ENCODE results near the gene DRG1. TPM values are rescaled to one million over a fixed set of nuclear protein-coding genes. Genes with fewer than 3 reads are reported as not detected.
"Not testable (repeated sequence)": the region's sequence is repeated elsewhere in the genome, so short reads cannot be mapped to it uniquely, and the experiment has no call there.

DRG1 gene
- total RNA-seq, 1 experiment from 2014 or later: 75.2 TPM

- Mint-ChIP-seq H3K27me3 (ENCODE audit: unreplicated experiment) (no peaks in the 10 kb centered on the region), H3K4me3 (ENCODE audit: low read depth, unreplicated experiment) (no peak overlapping the region), H3K4me1 (ENCODE audit: low read depth, unreplicated experiment) (no peaks in the 10 kb centered on the region), H3K36me3 (ENCODE audit: insufficient read depth, unreplicated experiment) (peaks cover 47% of the 10 kb centered on the region), H3K9me3 (ENCODE audit: low read depth, unreplicated experiment) (no peaks in the 10 kb centered on the region), H3K27ac (ENCODE audit: unreplicated experiment) (no peak overlapping the region)
- intact Hi-C loops (cut with micrococcal nuclease; ENCODE audit: unreplicated experiment): no loop called here
- CTCF ChIA-PET: interaction anchor here (0.6 kb wide), 1 partner anchor 70 kb away, joined by 3 read pairs; no protein-coding TSS in a partner anchor
- DNase-seq: no peak
- no TSS peak for BruUV-seq (replicated peaks)
- no peak for TF ChIP-seq CTCF (IDR thresholded peaks at IDR 0.05; ENCODE audit: unreplicated experiment)
Measured at GRCh38 chr22:31475800-31476199, 76.4 kb downstream of the DRG1 start.

- no TSS peak for BruUV-seq (replicated peaks)
- Mint-ChIP-seq H3K27me3 (ENCODE audit: unreplicated experiment) (no peaks in the 10 kb centered on the region), H3K36me3 (ENCODE audit: insufficient read depth, unreplicated experiment) (peaks cover 51% of the 10 kb centered on the region), H3K9me3 (ENCODE audit: low read depth, unreplicated experiment) (no peaks in the 10 kb centered on the region), H3K4me3 (ENCODE audit: low read depth, unreplicated experiment) (no peak overlapping the region), H3K4me1 (ENCODE audit: low read depth, unreplicated experiment) (no peaks in the 10 kb centered on the region), H3K27ac (ENCODE audit: unreplicated experiment) (no peak overlapping the region)
- no peak for TF ChIP-seq CTCF (IDR thresholded peaks at IDR 0.05; ENCODE audit: unreplicated experiment)
- DNase-seq: no peak
- CTCF ChIA-PET: interaction anchor here (0.6 kb wide), 1 partner anchor 10 kb away, joined by 4 read pairs; no protein-coding TSS in a partner anchor
- intact Hi-C loops (cut with micrococcal nuclease; ENCODE audit: unreplicated experiment): no loop called here
Measured at GRCh38 chr22:31477329-31477728, 77.9 kb downstream of the DRG1 start.

GRCh38 chr22:31481129-31481528 is 81.7 kb downstream of the DRG1 start:
- H3K9me3 Mint-ChIP-seq (ENCODE audit: low read depth, unreplicated experiment): no peaks in the 10 kb centered on the region
- no peak overlapping the region for H3K4me3 Mint-ChIP-seq (ENCODE audit: low read depth, unreplicated experiment)
- H3K27me3 Mint-ChIP-seq (ENCODE audit: unreplicated experiment): no peaks in the 10 kb centered on the region
- peaks cover 70% of the 10 kb centered on the region for H3K36me3 Mint-ChIP-seq (ENCODE audit: insufficient read depth, unreplicated experiment)
- intact Hi-C loops (cut with micrococcal nuclease; ENCODE audit: unreplicated experiment): no loop called here
- CTCF ChIA-PET: no interaction called here
- no TSS peak for BruUV-seq (replicated peaks)
- no peak overlapping the region for H3K27ac Mint-ChIP-seq (ENCODE audit: unreplicated experiment)
- DNase-seq: no peak
- no peaks in the 10 kb centered on the region for H3K4me1 Mint-ChIP-seq (ENCODE audit: low read depth, unreplicated experiment)
- no peak for TF ChIP-seq CTCF (IDR thresholded peaks at IDR 0.05; ENCODE audit: unreplicated experiment)

GRCh38 chr22:31482470-31482869 is 83.1 kb downstream of the DRG1 start:
- H3K4me3 Mint-ChIP-seq (ENCODE audit: low read depth, unreplicated experiment); intact Hi-C loops (cut with micrococcal nuclease; ENCODE audit: unreplicated experiment); H3K27me3 Mint-ChIP-seq (ENCODE audit: unreplicated experiment); H3K9me3 Mint-ChIP-seq (ENCODE audit: low read depth, unreplicated experiment); H3K4me1 Mint-ChIP-seq (ENCODE audit: low read depth, unreplicated experiment); BruUV-seq (replicated peaks); DNase-seq; H3K27ac Mint-ChIP-seq (ENCODE audit: unreplicated experiment): not testable (repeated sequence)
- CTCF ChIA-PET: interaction anchor here (0.7 kb wide), 1 partner anchor 54 kb away, joined by 4 read pairs; no protein-coding TSS in a partner anchor
- H3K36me3 Mint-ChIP-seq (ENCODE audit: insufficient read depth, unreplicated experiment): peaks cover 74% of the 10 kb centered on the region

Other genes starting within 250 kb of the DRG1 start
- 19.5 and 20.2 TPM in 2 replicates for gene RNF185, start 239.4 kb upstream of the DRG1 start, total RNA-seq (2022)
- gene LIMK2, start 187.3 kb upstream of the DRG1 start, total RNA-seq (2022): 59.9 and 60.7 TPM in 2 replicates
- 6.2 and 7.5 TPM in 2 replicates for gene PIK3IP1, start 107.1 kb upstream of the DRG1 start, total RNA-seq (2022)
- 35.0 and 35.5 TPM in 2 replicates for gene PATZ1, start 53.3 kb upstream of the DRG1 start, total RNA-seq (2022)
- 27.3 and 32.0 TPM in 2 replicates for gene EIF4ENIF1, start 90.2 kb downstream of the DRG1 start, total RNA-seq (2022)
- 59.2 and 61.4 TPM in 2 replicates for gene SFI1, start 96.9 kb downstream of the DRG1 start, total RNA-seq (2022)

All from Calu3 (cell line).